IPS-NIHi7 (cell line): ENCODE data around the gene P2RX3.
"Not testable (repeated sequence)": the region's sequence is repeated elsewhere in the genome, so short reads cannot be mapped to it uniquely, and the experiment has no call there.

Experiments used
- DNase-seq: peaks from one replicate; pipeline ENCODE4 v3.0.0; 2012; ENCODE audit warnings: mixed read lengths; ENCODE audit errors: extremely low spot score

The P2RX3 gene

DNA sequence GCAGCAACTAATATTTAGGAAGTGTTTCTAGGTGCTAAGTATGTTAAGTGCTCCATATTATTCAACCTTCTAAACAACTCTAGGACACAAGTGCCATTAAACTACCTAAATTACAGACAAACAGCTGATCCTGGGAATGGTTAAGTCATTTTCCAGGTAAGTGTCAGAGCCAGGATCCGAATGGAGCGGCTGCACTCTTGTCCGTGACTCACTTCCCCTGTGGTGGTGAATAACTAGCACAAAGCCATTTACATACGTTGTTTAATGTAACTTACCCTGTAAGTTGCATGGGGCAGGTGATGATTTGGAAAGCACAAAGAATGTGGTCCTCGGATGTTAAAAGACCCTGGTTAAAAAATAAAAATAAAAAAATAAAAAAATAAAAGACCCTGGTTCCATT, 61.1 kb downstream of the P2RX3 start:
- DNase-seq = no peak

DNA sequence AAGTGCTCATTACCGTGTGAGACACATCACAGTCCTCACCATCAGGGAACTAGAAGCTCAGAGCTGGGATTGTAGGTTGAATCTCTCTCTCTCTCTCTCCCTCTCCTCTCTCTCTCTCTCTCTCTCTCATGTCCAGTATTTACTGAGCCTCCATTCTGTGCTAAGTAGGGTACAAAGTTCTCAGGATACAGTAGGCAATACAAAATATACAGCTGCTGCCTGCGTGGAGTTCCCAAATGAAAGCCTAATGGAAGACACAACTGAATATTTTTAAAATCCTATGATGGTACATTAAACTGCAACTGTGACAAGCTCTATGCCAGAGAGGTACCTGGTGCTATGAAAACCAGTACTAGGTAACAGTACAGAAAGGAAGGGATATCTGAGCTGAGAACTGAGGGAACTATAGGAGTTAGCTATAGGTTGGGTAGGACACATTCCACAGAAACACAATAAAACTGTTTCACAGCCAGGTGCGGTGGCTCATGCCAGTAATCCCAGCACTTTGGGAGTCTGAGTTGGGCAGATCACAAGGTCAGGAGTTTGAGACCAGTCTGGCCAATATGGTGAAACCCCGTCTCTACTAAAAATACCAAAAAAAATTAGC, 61.9 kb downstream of the P2RX3 start:
- DNase-seq = no peak

DNA sequence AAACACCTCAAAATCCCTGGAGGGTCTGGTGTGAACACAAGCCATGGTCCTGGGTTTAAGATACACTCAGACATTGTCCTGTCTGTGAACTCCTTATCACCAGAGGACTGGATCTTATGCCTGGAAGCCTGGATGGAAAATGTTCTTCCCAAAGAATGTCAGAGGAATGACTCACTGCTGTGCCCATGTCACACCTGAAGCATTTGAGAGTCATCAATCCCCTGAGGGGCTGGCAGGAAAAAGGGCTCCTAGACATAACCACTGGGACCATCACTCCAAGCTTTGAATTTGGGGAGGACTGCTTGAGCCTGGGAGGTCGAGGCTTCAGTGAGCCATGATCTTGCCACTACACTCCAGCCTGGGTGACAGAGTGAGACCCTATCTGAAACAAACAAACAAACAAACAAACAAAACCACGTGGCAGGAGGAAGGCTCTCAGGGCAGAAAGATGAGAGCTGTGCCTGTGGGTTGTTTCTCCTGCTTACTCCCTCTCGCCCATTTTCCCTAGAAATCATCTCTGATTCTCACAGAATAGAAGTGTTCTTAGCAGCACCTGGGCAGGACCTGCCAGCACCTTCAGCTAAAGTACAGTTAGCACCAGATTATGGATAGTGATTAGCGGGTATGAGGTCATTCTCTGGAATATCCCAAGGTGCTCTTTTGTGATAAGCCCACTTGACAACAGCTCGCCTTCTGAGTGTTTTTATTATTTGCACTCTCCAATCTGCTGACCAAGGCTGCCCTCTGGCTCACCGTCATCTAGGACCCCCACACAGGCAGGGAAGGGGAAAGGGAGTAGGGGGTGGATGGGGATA, 64.2 kb downstream of the P2RX3 start:
- peak; percentile 40 for DNase-seq

DNA sequence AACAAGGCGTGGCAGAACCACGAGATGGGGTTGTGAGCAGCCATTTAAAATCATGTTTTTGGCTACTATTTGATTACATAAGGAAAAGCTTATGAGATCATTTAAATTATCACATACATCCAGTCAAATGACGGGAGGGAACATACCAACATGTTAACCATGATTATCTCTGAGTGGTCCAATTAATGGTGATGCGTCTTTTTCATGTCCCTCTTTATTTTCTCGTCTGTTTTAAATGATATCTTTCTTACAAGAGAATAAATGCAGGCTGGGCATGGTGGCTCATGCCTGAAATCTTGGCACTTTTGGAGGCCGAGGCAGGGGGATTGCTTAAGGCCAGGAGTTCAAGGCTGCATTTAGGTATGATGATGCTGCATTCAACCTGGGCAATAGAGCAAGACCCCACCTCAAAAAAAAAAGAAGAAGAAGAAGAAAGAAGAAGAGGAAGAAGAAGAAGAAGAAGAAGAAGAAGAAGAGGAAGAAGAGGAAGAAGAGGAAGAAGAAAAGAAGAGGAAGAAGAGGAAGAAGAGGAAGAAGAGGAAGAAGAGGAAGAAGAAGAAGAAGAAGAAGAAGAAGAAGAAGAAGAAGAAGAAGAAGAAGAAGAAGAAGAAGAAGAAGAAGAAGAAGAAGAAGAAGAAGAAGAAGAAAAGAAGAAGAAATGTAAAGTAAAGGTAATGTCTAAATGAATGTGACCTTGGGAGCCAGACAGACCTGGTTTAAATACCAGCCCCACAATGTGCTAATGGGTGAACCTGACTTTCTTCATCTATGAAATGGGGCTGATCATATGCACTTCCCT, 65.0 kb downstream of the P2RX3 start:
- not testable (repeated sequence) for DNase-seq

DNA sequence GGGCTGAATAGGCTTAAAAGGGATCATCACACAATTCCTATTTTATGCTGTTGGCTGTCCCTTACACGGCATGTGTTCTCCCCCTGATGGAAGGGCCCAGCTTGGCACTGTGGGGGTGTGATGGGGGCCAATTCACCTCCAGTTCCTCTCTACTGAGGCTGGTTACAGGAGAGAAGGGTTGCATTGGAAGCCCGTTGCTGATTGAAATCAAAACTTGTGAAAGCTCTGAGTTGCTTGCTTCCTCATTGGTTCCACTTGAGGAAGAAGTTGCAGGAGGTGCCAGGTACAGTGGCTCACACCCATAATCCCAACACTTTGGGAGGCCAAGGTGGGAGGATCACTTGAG, 65.6 kb downstream of the P2RX3 start:
- DNase-seq = no peak

DNA sequence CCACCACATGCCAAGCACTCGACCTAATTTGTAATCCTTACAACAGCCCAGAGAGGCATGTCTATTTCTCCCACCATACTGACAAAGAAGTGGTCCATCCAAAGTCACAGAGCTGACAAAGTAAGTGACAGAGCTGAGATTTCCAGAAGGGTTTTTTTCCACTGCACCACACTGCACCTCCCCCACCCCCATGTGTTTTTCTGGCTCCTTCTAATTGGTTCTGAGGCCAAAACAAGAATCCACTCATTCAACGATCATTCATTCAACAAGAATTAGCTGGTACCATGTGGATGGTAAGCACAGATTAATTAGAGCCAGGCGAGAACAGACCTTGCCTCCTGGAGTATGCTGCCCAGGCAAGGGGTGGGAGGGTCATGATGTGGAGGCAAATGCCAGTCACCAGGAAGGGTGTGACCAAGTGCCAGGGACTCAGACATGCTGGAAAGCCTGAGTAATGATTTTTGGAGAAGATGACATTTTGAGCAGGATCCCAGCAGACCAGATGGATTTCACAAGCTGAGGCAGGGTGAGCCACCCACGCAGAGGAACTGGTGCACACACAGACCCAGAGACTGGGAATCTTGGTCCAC, 67.2 kb downstream of the P2RX3 start:
- no peak for DNase-seq

DNA sequence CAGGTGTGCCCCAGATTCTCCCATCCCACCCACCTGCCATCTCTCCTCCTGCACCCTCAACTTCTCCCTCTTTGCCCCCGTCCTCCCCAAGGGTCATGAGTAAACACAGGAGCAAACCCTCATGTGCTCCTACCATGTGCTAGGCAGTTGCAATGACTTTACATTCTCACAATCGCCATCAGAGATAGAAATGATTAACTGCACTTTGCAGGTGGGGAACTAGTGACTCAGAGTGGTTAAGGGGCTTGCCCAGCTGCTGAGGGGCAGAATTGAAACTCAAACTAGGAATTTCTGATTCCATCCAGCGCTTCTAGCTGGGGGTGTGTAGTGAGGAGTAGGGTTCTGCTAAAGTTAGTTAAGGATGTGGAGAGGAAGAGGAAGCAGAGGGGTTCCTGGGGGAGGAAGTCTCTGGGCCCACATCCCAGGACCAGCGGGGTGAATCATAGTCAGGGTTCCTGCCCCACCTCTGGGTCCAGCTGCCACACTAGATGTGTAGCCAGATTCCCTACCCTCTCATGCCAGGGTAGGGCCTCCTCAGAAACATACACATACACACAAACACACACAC, 68.3 kb downstream of the P2RX3 start:
- no peak for DNase-seq

DNA sequence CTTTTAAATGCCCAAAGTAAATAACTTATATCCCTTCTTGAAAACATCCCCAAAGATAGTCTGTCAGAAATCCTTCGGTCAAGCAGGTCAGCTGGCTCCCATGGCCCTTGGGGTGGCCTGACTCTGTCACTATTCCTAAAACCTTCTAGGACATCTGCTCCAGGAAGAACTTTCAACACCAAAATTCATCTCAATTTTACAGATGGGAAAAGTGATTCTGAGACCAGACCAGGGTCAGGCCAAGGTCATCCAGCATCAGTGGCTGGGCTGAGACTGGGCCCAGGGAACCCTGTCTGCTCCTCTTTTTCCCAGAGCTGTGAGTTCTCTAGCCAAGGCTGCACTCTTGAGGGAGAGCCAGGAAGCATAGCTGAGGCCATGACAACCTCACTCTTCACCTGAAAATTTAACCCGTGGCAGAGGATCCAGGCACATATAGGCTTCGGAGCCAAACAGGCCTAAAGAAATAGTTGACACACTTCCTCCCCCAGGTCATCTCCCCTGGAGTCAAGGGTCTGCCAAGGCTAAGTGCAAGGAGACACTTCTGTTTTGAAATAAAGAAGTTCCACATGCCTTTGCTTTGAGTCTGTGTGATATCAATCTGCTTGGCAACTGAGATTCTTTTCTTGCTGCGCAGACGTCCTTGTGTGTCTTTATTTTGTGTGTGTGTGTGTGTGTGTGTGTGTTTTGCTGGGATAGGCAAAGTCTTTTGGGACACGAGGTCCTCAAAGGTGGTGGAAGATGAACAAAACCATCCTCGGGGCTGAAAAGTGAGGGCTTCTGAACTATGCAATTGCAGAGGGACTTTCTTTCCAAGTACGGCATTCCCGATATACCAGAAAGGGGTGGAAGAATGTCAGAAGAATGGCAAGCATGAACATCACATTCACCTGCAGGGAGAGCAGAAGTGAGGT, 69.1 kb downstream of the P2RX3 start:
- DNase-seq = no peak

DNA sequence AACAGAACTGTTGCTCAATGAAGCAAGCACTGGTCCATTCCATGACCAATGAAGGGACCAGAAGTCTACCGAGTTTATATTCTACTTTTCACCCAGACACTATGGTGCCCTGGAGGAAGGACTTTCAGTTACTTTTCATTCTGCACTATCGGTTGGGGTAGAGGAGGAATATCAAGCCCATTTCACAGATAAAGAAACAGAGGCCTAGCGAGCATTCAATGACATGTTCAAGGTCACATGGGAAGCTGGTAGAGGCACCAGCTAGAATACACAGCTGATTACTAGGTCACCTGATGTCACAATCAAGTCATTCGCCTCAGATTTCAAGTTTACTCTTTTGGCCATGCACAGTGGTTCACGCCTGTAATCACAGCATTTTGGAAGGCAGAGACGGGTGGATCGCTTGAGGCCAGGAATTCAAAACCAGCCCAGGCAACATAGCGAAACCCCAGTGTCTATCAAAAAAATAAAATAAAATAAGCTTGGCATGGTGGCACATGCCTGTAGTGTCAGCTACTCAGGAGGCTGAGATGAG, 69.9 kb downstream of the P2RX3 start:
- DNase-seq = no peak

DNA sequence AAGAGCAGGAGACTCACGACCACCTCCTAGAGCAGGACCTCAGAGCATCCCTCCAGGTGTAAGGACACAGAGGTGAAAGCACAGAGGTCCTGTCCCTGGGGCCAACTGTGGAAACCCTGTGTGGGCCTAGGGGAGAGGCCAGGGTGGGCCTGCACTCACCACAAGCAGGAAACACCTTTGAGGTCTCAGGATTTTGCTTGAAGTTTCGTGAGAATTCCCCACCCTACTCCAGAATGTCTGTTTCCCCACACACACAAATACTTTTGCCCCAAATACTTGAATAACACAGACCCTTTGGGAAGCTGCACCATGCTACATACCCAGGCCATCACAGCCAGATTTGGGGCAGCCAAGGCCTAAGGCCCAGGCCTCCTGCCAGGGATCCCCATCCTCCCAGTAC, 70.6 kb downstream of the P2RX3 start:
- no peak for DNase-seq

DNA sequence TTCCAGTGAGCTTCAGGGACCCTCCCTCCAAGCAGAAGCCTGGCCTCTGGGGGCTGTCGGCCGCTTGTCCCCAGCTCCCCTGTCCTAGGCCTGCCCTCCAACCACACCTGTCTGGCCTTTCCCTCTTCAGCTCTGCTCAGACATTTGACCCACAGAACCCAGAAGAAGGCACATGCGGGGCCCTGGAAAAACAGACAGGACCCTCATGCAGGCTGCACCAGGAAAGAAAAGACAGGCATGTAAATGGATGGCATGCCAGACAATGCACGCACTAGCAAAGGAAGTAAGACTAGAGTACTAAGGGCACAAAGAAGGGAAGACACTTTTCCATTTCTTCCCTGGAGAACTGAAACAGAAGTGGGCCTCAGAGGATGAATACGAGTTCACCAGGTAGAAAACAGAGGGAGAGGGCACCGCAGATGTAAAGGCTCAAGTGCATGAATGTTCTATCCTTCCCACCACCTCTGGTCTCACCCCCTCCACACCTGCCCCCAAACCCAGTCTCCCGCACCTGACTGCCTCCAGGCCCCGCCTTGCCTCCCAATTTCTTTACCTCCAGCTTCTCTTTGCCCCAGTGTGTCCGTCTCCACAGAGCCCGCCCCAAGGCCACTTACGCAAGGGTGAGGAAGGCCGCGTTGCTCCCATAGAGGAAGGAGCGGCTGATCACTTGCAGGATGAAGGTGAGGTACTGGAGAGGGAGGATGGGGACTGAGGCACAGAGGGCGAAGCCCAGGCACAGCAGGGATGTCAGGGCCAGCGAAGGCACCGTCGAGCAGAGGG, 71.4 kb downstream of the P2RX3 start:
- DNase-seq = no peak

DNA sequence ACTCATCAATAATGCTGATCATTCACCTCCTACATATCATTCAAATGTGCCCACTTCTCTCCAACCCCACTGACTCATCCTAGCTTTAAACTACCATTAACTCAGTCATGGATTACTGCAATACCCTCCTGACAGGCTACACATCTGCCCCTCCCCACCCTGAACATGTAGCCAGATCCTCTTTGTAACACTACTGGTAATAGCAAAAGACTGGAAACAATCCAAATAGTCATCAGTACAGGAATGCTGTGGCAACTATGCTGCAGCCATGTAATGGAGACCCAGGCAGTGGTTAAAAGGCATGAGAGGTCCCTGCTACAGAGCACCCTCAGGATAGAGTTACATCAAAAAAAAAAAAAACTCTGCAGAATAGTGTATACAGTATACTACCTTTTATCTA, 72.1 kb downstream of the P2RX3 start:
- DNase-seq = no peak

DNA sequence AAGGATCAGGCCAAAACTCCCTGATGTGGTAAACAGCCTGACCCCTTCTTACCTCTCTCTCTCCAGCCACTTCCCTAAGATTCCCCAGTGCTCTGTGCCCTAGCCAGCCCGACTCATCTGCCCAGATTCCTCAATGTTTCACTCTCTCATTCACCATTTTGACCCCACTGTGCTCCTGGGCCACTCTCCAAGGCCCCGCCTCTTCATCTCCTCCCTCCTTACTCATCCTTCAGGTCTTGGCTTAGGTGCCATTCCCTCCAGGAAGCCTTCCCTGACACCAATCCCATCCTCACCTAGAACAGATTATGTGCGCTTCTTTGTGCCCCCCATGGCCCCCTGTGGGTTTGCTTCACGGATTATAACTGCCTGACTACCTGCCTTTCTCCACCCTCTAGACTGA, 75.5 kb downstream of the P2RX3 start:
- DNase-seq = no peak

DNA sequence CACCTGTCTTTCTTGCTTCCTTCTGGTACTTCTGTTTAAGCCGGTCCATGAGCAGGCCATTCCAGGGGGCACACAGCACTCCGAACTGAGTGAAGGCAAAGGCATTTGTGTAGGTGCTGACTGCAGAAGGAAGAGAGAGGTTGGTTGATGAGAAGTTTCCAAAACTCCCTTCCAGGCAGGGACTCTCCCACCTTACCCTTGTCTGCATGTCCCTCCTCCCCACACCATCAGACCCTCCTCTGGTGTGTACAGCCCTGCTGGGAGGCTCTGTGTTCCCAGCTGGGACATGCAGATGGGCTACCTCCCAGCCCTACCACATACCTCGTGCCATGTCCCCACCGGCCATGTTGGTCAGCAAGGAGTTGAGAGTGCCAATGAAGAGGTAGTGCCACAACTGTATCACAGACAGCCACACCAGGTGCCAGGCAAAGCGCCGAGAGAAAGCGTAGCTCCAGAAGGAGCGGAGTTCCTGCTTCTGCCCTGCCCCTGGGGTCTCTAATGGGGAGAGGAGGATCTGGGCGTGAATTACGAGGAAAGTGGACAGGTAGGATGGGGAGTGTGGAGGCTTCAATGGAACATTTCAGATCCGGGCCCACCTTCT, 76.6 kb downstream of the P2RX3 start:
- no peak for DNase-seq

DNA sequence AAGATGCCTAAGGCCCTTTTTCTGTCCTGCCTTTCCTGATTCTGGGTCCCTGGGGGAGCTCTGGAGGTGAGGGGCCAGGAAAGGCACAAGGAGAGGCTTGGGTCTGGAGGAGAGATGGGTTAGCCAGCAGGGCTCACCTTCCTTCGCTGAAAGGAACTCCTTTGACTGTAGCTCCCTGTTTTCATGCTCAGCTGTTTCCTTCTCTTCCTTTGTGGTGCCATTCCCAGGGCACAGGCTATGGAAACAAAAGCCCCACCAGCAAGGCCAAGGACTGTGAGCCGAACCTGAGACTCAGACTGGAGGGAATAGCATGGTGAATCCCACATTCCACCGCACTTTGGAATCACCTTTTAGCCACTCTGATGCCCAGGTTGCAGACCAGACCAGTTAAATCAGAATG, 78.3 kb downstream of the P2RX3 start:
- DNase-seq = no peak

DNA sequence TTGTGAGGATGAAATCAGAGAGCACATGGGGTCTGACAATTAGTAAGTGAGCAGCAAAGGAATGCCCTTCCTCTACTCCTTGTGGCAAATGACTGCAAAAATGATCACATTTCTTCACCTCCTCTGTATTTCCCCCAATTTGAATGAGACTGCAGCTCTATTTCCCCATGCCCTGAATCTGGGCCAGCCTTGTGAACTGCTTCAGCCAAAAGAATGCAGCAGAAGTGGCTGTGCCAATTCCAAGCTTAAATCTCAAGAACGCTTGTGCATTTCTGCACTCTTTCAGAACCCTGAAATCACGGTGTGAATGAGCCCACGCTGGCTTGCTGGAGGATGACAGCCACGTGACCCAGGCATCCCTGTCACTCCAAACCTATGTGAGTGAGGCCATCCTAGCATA, 78.9 kb downstream of the P2RX3 start:
- no peak for DNase-seq

DNA sequence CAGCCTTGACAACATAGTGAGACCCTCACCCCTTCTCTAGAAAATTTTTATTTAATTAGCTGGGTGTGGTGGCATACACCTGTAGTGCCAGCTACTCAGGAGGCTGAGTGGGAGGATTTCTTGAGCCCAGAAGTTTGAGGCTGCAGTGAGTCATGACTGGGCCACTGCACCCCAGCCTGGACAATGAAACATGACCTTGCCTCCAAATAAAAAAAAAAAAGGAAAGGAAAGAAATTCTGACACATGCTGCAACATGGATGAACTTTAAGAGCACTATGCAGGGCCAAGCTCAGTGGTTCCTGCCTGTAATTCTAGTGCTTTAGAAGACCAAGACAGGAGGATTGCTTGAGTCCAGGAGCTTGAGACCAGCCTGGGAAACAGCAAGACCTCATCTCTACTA, 80.0 kb downstream of the P2RX3 start:
- no peak for DNase-seq

DNA sequence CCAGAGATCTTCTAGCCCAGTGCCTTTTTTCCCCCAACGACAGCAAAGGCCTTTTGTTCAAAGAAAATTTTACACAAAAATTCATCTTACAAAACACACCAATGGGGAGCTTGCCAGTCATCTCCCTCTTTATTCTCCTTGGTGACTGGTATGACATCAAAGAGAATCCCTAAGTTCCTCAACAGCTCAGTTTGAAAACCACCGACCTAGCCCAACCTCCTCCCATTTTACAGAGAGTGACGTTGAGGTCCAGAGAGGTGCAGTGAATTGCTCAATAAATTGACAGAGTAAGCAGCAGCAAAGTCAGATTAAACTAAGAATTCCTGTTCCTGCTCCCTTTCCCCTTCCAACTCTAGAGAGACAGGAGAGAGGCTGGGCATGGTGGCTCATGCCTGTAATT, 81.0 kb downstream of the P2RX3 start:
- DNase-seq = no peak

DNA sequence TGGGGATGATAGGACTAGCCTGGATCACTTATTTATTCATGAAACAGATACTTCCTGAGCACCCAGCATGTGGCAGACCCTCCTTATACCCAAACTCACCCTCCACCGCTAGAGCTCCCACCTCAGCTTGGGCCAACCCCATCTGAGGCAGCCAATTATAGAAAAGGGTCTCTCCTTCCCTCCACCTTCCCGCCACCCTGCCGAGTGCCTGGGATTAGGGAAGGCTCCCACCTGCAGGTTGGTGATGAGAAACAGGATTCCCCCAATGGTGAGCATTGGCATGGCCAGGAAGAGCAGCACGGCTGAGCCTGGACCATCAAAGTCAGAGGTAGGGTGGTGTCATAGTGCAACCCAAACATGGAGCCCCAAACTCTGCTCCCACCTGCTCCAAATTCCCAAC, 82.9 kb downstream of the P2RX3 start:
- DNase-seq = no peak

DNA sequence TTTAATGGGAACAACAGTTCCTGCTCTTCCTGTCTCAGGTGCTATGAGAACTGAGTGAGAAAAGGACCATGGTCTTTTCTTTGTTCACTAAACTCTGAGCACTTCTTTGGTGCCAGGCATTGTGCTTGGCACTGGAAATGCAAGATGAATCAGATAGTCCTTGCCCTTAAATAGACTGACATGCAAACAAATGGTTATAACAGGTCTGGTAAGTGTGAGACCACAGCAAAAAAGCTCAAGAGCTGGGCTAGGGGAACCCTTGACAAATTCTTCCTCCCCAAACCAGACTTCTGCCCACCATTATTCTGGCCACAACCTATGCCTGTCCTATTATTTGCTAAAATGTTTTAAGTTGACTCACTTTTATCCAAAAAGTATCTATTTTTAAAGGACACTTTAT, 83.7 kb downstream of the P2RX3 start:
- DNase-seq = no peak
